Measurements from ENCODE around the gene KCMF1.

DNA sequence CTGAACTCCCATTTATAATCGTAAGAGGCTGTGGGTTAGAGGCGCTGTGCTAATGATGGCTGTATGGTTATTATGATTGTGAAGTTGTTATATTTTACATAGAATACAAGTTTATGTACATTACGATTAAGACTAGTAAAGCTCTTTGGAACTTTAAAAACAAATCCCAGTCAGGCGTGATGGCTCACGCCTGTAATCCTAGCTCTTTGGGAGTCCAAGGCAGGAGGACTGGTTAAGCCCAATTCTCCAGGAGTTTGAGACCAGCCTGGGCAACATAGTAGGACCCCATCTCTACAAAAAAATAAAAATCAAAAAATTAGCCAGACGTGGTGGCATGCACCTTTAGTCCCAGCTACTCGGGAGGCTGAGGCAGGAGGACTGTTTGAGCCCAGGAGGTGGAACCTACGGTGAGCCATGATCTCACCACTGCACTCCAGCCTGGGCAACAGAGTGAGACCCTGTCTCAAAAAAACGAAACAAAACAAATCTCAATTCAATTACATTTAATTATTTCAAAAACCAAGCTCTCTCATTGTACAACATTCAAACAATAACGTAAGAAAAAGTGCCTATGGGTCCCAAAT, 23.9 kb upstream of the KCMF1 start:
- TF ChIP-seq, protein P1, sequence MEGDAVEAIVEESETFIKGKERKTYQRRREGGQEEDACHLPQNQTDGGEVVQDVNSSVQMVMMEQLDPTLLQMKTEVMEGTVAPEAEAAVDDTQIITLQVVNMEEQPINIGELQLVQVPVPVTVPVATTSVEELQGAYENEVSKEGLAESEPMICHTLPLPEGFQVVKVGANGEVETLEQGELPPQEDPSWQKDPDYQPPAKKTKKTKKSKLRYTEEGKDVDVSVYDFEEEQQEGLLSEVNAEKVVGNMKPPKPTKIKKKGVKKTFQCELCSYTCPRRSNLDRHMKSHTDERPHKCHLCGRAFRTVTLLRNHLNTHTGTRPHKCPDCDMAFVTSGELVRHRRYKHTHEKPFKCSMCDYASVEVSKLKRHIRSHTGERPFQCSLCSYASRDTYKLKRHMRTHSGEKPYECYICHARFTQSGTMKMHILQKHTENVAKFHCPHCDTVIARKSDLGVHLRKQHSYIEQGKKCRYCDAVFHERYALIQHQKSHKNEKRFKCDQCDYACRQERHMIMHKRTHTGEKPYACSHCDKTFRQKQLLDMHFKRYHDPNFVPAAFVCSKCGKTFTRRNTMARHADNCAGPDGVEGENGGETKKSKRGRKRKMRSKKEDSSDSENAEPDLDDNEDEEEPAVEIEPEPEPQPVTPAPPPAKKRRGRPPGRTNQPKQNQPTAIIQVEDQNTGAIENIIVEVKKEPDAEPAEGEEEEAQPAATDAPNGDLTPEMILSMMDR (optimal IDR thresholded peaks at IDR 0.05 in 1 of 3, IDR thresholded peaks at IDR 0.05 in 1 of 3, conservative IDR thresholded peaks at IDR 0.05 in 1 of 3; ENCODE audit: extremely low read depth in 1 of 3, insufficient read depth in 2 of 3, low read length in 3 of 3), result no peak
- TF ChIP-seq EZH2 (IDR thresholded peaks at IDR 0.05; ENCODE audit: low read length), result no peak
